Measurements from ENCODE around the gene ACSL1.

- no peak for TF ChIP-seq CTCF (conservative IDR thresholded peaks at IDR 0.05; ENCODE audit: low read length)
- TF ChIP-seq EZH2phosphoT487 (IDR thresholded peaks at IDR 0.05; ENCODE audit: borderline replicate concordance, low read depth, low read length) = no peak
Observed at GRCh38 chr4:184751585-184751956, 74.2 kb downstream of the ACSL1 start.

Data from OCI-LY7 (cell line).